Endothelial cell of umbilical vein (primary cell): ENCODE data around the gene NCR1. TPM values are rescaled to one million over a fixed set of nuclear protein-coding genes. Genes with fewer than 3 reads are reported as not detected.

Experiments used
- BruUV-seq: library from RNA; stranded (reverse); fragments of 400-500 nt; replicated peaks from 2 replicates; lab custom pipeline; 2021; lab: Mats Ljungman, UMichigan
- CTCF ChIA-PET: fragments of 300-600, 350-600 bp; sonication (Branson Sonifier 250); formaldehyde crosslinking; loops from one replicate; lab custom pipeline; 2021; ENCODE audit warnings: antibody characterized with exemption, inconsistent platforms; lab: Charles Lee
- POLR2A ChIA-PET: fragments of 300-600, 350-600 bp; sonication (Branson Sonifier 250); formaldehyde crosslinking; loops from one replicate; lab custom pipeline; 2021; ENCODE audit warnings: antibody characterized with exemption, inconsistent platforms; lab: Charles Lee
- DNase-seq: peaks from one replicate; pipeline ENCODE4 v3.0.0-alpha.2; 2011; ENCODE audit warnings: low read depth, low spot score
- FAIRE-seq: peaks from 2 replicates; lab custom pipeline; 2011; peaks lifted over from hg19 to GRCh38; lab: Jason Lieb, UNC
- H2AFZ ChIP-seq: 2 replicates; pipeline ENCODE4 v1.6.0; 2012; ENCODE audit warnings: low read depth, low read length, control low read depth, inconsistent platforms
- H3K27ac ChIP-seq: 2 replicates; pipeline ENCODE4 v1.5.1; 2011; ENCODE audit warnings: low read depth, mild to moderate bottlenecking, control low read depth, low read length, moderate library complexity; ENCODE audit not compliant: insufficient read depth
- H3K27me3 ChIP-seq, 2 experiments: 2 replicates each; pipeline versions ENCODE4 v1.6.0 to v1.6.1; 2011; ENCODE audit warnings: low read length in 2 of 2, mixed read lengths in 1 of 2; ENCODE audit not compliant: control insufficient read depth in 2 of 2, insufficient read depth in 2 of 2
- H3K36me3 ChIP-seq, 2 experiments: 2 replicates in 1 of 2; 3 replicates in 1 of 2; pipeline ENCODE4 v1.5.1; 2011; ENCODE audit warnings: low read length in 2 of 2, mild to moderate bottlenecking in 1 of 2, moderate library complexity in 1 of 2; ENCODE audit not compliant: control insufficient read depth in 2 of 2, insufficient read depth in 2 of 2; ENCODE audit errors: extremely low read depth in 1 of 2
- H3K4me1 ChIP-seq: 3 replicates; pipeline ENCODE4 v1.5.1; 2011; ENCODE audit warnings: mild to moderate bottlenecking, low read length; ENCODE audit not compliant: control insufficient read depth, insufficient read depth; ENCODE audit errors: extremely low read depth
- H3K4me2 ChIP-seq: 2 replicates; pipeline ENCODE4 v1.6.1; 2011; ENCODE audit warnings: low read length, control low read depth, mixed read lengths; ENCODE audit not compliant: insufficient read depth
- H3K4me3 ChIP-seq, 3 experiments: fragments of 200-600 bp in 1 of 3; sonication (generic), shearing (Covaris generic) in 1 of 3; replicated peaks in 1 of 3; 2 replicates each; pipeline ENCODE4 v1.5.1; 2011 to 2016; ENCODE audit warnings: control low read depth in 3 of 3, low read length in 3 of 3, mild to moderate bottlenecking in 2 of 3, inconsistent platforms in 1 of 3, low read depth in 1 of 3, moderate library complexity in 1 of 3; ENCODE audit not compliant: insufficient read depth in 1 of 3
- H3K79me2 ChIP-seq: 2 replicates; pipeline ENCODE4 v1.6.0; 2012; ENCODE audit warnings: low read length, inconsistent platforms; ENCODE audit not compliant: control insufficient read depth, insufficient read depth
- H3K9ac ChIP-seq: replicated peaks from 2 replicates; pipeline ENCODE3; 2011; ENCODE audit warnings: low read length, control low read depth; ENCODE audit not compliant: insufficient read depth; ENCODE audit errors: extremely low read depth
- H3K9me1 ChIP-seq: replicated peaks from 3 replicates; pipeline ENCODE4 v1.6.0; 2011; ENCODE audit warnings: mild to moderate bottlenecking, low read length; ENCODE audit not compliant: control insufficient read depth, insufficient read depth; ENCODE audit errors: extremely low read depth
- H3K9me3 ChIP-seq: replicated peaks from 2 replicates; pipeline ENCODE4 v1.5.1; 2012; ENCODE audit warnings: low read length, inconsistent platforms; ENCODE audit not compliant: control insufficient read depth, insufficient read depth
- H4K20me1 ChIP-seq: replicated peaks from 2 replicates; pipeline ENCODE3; 2011; ENCODE audit warnings: mild to moderate bottlenecking, low read length; ENCODE audit not compliant: control insufficient read depth, insufficient read depth; ENCODE audit errors: extremely low read depth
- EZH2 ChIP-seq: IDR thresholded peaks from 2 replicates; pipeline ENCODE4 v1.6.1; 2012; ENCODE audit warnings: borderline replicate concordance, low read depth, mild to moderate bottlenecking, moderate library complexity, low read length, inconsistent platforms; ENCODE audit not compliant: severe bottlenecking
- FOS ChIP-seq: IDR thresholded peaks from 2 replicates; pipeline ENCODE4 v1.6.1; 2011; ENCODE audit warnings: mild to moderate bottlenecking, low read length, moderate library complexity, borderline replicate concordance; ENCODE audit not compliant: insufficient read depth
- GATA2 ChIP-seq: IDR thresholded peaks from 2 replicates; pipeline ENCODE4 v1.7.0; 2011; ENCODE audit warnings: low read depth, mild to moderate bottlenecking, moderate library complexity, mixed read lengths, low read length; ENCODE audit not compliant: insufficient read length, insufficient read depth
- JUN ChIP-seq: IDR thresholded peaks from 2 replicates; pipeline ENCODE4 v1.6.1; 2011; ENCODE audit warnings: borderline replicate concordance, low read depth; ENCODE audit not compliant: insufficient read length, insufficient read depth
- MYC ChIP-seq: IDR thresholded peaks from one replicate; pipeline ENCODE4 v1.6.1; 2011; ENCODE audit warnings: mild to moderate bottlenecking, low read depth, low read length
- POLR2A ChIP-seq: IDR thresholded peaks from 2 replicates; pipeline ENCODE4 v1.6.1; 2012; ENCODE audit warnings: low read depth, mild to moderate bottlenecking, control low read depth, low read length
- POLR2AphosphoS5 ChIP-seq: IDR thresholded peaks from 2 replicates; pipeline ENCODE4 v1.6.1; 2012; ENCODE audit warnings: low read depth, mild to moderate bottlenecking, control low read depth, low read length, moderate library complexity; ENCODE audit not compliant: insufficient read depth
- dilution Hi-C: fragments of 300-500 bp; cut with MboI; formaldehyde crosslinking; loops from one replicate; pipeline ENCODE4 v1.15.0; 2019; ENCODE audit warnings: low sequenced_read_pairs; ENCODE audit not compliant: extremely low pct_ligation_motif_present
- intact Hi-C: fragments of 100-400 bp; cut with micrococcal nuclease; formaldehyde crosslinking; loops from one replicate; pipeline ENCODE4 v1.10.0; 2022
- polyA plus RNA-seq, 4 experiments: library from polyadenylated mRNA; depleted of rRNA in 3 of 4; stranded (reverse) in 3 of 4; unstranded in 1 of 4; fragments of >200 nt; gene quantifications; 2 replicates each; pipeline versions ENCODE4 v1.2.1 to v1.2.3, GENCODE V29; 2011 to 2012; ENCODE audit warnings: missing spikeins in 1 of 4
- small RNA-seq: library from RNA; depleted of rRNA; stranded (forward); fragments of <200 nt; gene quantifications from one replicate; pipeline ENCODE3, GENCODE V24; 2012; ENCODE audit warnings: low replicate concordance, low read depth; ENCODE audit not compliant: insufficient read depth, insufficient read length
- total RNA-seq: library from RNA; stranded (reverse); gene quantifications from 2 replicates; pipeline ENCODE4 v1.2.3, GENCODE V29; 2021
- TF ChIP-seq, protein P1 (sequence below): IDR thresholded peaks from 2 replicates; pipeline ENCODE4 v1.6.1; 2011; ENCODE audit not compliant: insufficient read depth, insufficient read length
- TF ChIP-seq, protein P2 (sequence below), 2 donors: IDR thresholded peaks; 1 replicate in 1 of 2; 2 replicates in 1 of 2; pipeline ENCODE4 v1.5.1; 2011; ENCODE audit warnings: low read length in 2 of 2, mild to moderate bottlenecking in 2 of 2, moderate library complexity in 2 of 2, control low read depth in 1 of 2, inconsistent platforms in 1 of 2, low read depth in 1 of 2; ENCODE audit not compliant: insufficient read depth in 1 of 2; ENCODE audit errors: extremely low read depth in 1 of 2

NCR1 gene
- total and polyA plus RNA-seq, 2 donors (not counting 3 experiments of a cell fraction or from before 2014, with no cell fraction given): 0.44 to 0.76 TPM

DNA sequence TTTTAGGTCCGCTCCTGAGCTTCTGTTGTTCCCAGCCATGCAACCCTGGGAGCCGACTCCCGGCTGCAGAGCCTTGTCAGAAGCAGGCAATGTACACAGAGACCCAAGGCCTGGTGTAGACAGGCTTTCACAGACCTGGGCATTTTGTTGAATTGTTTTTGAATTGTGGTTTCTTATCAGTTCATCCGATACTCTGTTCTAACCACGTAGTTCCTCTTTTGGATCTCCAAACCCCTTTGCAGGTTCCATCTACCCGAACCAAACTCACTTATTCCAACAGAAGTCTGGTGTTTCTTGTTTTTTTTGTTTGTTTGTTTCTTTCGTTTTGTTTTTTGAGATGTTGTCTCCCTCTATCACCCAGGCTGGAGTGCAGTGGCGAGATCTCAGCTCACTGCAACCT, 53.9 kb downstream of the NCR1 start:
- no peaks in the 10 kb centered on the region for H4K20me1 ChIP-seq
- H3K4me1 ChIP-seq: no peaks in the 10 kb centered on the region
- TF ChIP-seq, protein P1, sequence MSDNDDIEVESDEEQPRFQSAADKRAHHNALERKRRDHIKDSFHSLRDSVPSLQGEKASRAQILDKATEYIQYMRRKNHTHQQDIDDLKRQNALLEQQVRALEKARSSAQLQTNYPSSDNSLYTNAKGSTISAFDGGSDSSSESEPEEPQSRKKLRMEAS: no peak
- no peak for TF ChIP-seq POLR2A
- TF ChIP-seq GATA2: no peak
- no peak for TF ChIP-seq JUN
- no peak for TF ChIP-seq MYC
- no peak for TF ChIP-seq FOS
- TF ChIP-seq POLR2AphosphoS5: no peak
- TF ChIP-seq, protein P2, sequence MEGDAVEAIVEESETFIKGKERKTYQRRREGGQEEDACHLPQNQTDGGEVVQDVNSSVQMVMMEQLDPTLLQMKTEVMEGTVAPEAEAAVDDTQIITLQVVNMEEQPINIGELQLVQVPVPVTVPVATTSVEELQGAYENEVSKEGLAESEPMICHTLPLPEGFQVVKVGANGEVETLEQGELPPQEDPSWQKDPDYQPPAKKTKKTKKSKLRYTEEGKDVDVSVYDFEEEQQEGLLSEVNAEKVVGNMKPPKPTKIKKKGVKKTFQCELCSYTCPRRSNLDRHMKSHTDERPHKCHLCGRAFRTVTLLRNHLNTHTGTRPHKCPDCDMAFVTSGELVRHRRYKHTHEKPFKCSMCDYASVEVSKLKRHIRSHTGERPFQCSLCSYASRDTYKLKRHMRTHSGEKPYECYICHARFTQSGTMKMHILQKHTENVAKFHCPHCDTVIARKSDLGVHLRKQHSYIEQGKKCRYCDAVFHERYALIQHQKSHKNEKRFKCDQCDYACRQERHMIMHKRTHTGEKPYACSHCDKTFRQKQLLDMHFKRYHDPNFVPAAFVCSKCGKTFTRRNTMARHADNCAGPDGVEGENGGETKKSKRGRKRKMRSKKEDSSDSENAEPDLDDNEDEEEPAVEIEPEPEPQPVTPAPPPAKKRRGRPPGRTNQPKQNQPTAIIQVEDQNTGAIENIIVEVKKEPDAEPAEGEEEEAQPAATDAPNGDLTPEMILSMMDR (IDR thresholded peaks at IDR 0.05; ENCODE audit: extremely low read depth in 1 of 2, insufficient read depth in 1 of 2, low read depth in 1 of 2, low read length in 2 of 2): no peak
- TF ChIP-seq EZH2: no peak
- no peak overlapping the region for H3K4me3 ChIP-seq
- intact Hi-C loops: no loop called here
- no peak overlapping the region for H2AFZ ChIP-seq
- dilution Hi-C loops: no loop called here
- POLR2A ChIA-PET: no interaction called here
- H3K9me1 ChIP-seq: no peaks in the 10 kb centered on the region
- H3K9ac ChIP-seq: no peak overlapping the region
- DNase-seq: no peak
- no peaks in the 10 kb centered on the region for H3K36me3 ChIP-seq
- CTCF ChIA-PET: no interaction called here
- FAIRE-seq: no peak
- H3K9me3 ChIP-seq: no peaks in the 10 kb centered on the region
- H3K27ac ChIP-seq: no peak overlapping the region
- no peak overlapping the region for H3K4me2 ChIP-seq
- no peaks in the 10 kb centered on the region for H3K79me2 ChIP-seq
- BruUV-seq: no TSS peak
- H3K27me3 ChIP-seq: no peaks in the 10 kb centered on the region

Small RNAs within 50 kb of the gene (small RNA-seq; reads per million reads assigned to genes)
- gene AC011476.8: not detected
- gene RNU6-222P: 0.66 reads per million

Other genes with a start within 250 kb of the NCR1 start
- not detected in 2 replicates for gene LILRB4, start 243.2 kb upstream of the NCR1 start, total RNA-seq
- gene LILRB4, start 243.2 kb upstream of the NCR1 start, polyA plus RNA-seq: not detected in 2 replicates
- gene KIR3DL3, start 181.7 kb upstream of the NCR1 start, total RNA-seq: not detected in 2 replicates
- not detected in 2 replicates for gene KIR3DL3, start 181.7 kb upstream of the NCR1 start, polyA plus RNA-seq
- not detected in 2 replicates for gene KIR2DL3, start 167.6 kb upstream of the NCR1 start, total RNA-seq
- gene KIR2DL3, start 167.6 kb upstream of the NCR1 start, polyA plus RNA-seq: not detected in 2 replicates
- gene KIR2DL1, start 136.4 kb upstream of the NCR1 start, total RNA-seq: not detected in 2 replicates
- gene KIR2DL1, start 136.4 kb upstream of the NCR1 start, polyA plus RNA-seq: not detected in 2 replicates
- not detected in 2 replicates for gene KIR2DL4, start 102.5 kb upstream of the NCR1 start, total RNA-seq
- gene KIR2DL4, start 102.5 kb upstream of the NCR1 start, polyA plus RNA-seq: not detected in 2 replicates
- not detected in 2 replicates for gene KIR3DL1, start 89.7 kb upstream of the NCR1 start, total RNA-seq
- not detected in 2 replicates for gene KIR3DL1, start 89.7 kb upstream of the NCR1 start, polyA plus RNA-seq
- not detected in 2 replicates for gene KIR2DS4, start 73.5 kb upstream of the NCR1 start, total RNA-seq
- not detected in 2 replicates for gene KIR2DS4, start 73.5 kb upstream of the NCR1 start, polyA plus RNA-seq
- not detected in 2 replicates for gene KIR3DL2, start 55.7 kb upstream of the NCR1 start, total RNA-seq
- not detected in 2 replicates for gene KIR3DL2, start 55.7 kb upstream of the NCR1 start, polyA plus RNA-seq
- not detected in 2 replicates for gene FCAR, start 31.9 kb upstream of the NCR1 start, total RNA-seq
- not detected in 2 replicates for gene FCAR, start 31.9 kb upstream of the NCR1 start, polyA plus RNA-seq
- not detected in 2 replicates for gene NLRP7, start 41.4 kb downstream of the NCR1 start, total RNA-seq
- not detected in 2 replicates for gene NLRP7, start 41.4 kb downstream of the NCR1 start, polyA plus RNA-seq
- 7.2 and 12.6 TPM in 2 replicates for gene NLRP2, start 60.2 kb downstream of the NCR1 start, total RNA-seq
- gene NLRP2, start 60.2 kb downstream of the NCR1 start, polyA plus RNA-seq: 4.3 and 5.9 TPM in 2 replicates
- 0.27 and 0.28 TPM in 2 replicates for gene GP6, start 132.1 kb downstream of the NCR1 start, total RNA-seq
- 0.11 and 0.21 TPM in 2 replicates for gene GP6, start 132.1 kb downstream of the NCR1 start, polyA plus RNA-seq
- gene RDH13, start 157.0 kb downstream of the NCR1 start, total RNA-seq: 14.0 and 19.6 TPM in 2 replicates
- 8.7 and 9.5 TPM in 2 replicates for gene RDH13, start 157.0 kb downstream of the NCR1 start, polyA plus RNA-seq
- 18.1 and 28.9 TPM in 2 replicates for gene EPS8L1, start 169.7 kb downstream of the NCR1 start, total RNA-seq
- gene EPS8L1, start 169.7 kb downstream of the NCR1 start, polyA plus RNA-seq: 13.8 and 15.9 TPM in 2 replicates
- 137 and 149 TPM in 2 replicates for gene PPP1R12C, start 211.5 kb downstream of the NCR1 start, total RNA-seq
- 69.5 and 86.4 TPM in 2 replicates for gene PPP1R12C, start 211.5 kb downstream of the NCR1 start, polyA plus RNA-seq
- 0.51 and 0.92 TPM in 2 replicates for gene TNNT1, start 243.1 kb downstream of the NCR1 start, total RNA-seq
- gene TNNT1, start 243.1 kb downstream of the NCR1 start, polyA plus RNA-seq: 0.18 and 0.22 TPM in 2 replicates